Measurements from ENCODE around the gene DNAH11.
A peak's percentile ranks its signal among the peaks of the same experiment; 100 is the strongest.

DNA sequence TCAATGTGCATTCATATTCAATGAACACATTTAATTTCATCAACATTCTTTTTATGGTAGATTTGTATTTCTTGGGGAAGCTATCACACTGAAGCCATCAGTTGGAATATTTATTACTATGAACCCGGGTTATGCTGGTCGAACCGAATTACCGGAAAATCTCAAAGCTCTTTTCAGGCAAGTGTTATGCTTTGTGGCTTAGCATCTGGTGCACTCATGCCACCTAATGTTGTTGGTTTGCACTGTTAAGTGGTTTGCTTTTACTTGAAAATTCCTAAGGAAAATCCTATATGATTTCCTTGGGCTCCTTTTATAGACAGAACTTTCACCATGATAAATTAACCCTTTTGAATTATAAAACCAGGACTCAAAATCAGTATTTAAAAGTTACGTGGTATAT is 147.9 kb downstream of the DNAH11 start:
- TF ChIP-seq, protein P1, sequence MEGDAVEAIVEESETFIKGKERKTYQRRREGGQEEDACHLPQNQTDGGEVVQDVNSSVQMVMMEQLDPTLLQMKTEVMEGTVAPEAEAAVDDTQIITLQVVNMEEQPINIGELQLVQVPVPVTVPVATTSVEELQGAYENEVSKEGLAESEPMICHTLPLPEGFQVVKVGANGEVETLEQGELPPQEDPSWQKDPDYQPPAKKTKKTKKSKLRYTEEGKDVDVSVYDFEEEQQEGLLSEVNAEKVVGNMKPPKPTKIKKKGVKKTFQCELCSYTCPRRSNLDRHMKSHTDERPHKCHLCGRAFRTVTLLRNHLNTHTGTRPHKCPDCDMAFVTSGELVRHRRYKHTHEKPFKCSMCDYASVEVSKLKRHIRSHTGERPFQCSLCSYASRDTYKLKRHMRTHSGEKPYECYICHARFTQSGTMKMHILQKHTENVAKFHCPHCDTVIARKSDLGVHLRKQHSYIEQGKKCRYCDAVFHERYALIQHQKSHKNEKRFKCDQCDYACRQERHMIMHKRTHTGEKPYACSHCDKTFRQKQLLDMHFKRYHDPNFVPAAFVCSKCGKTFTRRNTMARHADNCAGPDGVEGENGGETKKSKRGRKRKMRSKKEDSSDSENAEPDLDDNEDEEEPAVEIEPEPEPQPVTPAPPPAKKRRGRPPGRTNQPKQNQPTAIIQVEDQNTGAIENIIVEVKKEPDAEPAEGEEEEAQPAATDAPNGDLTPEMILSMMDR (IDR thresholded peaks at IDR 0.05 in 4 of 5, conservative IDR thresholded peaks at IDR 0.05 in 1 of 5) = peak in 1 of 5 experiments; percentile 12
- TF ChIP-seq POLR2A (IDR thresholded peaks at IDR 0.05) = no peak
